SK-N-SH treated with all-trans-retinoic acid at 6 μM for 48 hours (cell line): ENCODE results near the gene GAREM1.

Source experiments
- ARNTL ChIP-seq: fragments of 450-650 bp; formaldehyde crosslinking; IDR thresholded peaks from 2 replicates; pipeline ENCODE4 v1.5.0; 2020; ENCODE audit warnings: low read depth, mild to moderate bottlenecking, moderate library complexity, borderline replicate concordance
- CSDC2 ChIP-seq: fragments of 250-450 bp; sonication (Bioruptor Pico); IDR thresholded peaks from 2 replicates; pipeline ENCODE4 v1.5.0; 2020; ENCODE audit warnings: mild to moderate bottlenecking, moderate library complexity
- ESRRG ChIP-seq: fragments of 250-450 bp; sonication (Bioruptor Pico); IDR thresholded peaks from 2 replicates; pipeline ENCODE4 v1.6.1; 2021; ENCODE audit warnings: mild to moderate bottlenecking
- TOX ChIP-seq: fragments of 250-450 bp; sonication (Bioruptor Pico); IDR thresholded peaks from 2 replicates; pipeline ENCODE4 v1.8.0; 2021; ENCODE audit warnings: mild to moderate bottlenecking, moderate library complexity, borderline replicate concordance
- ZFP30 ChIP-seq: fragments of 450-650 bp; formaldehyde crosslinking; IDR thresholded peaks from 2 replicates; pipeline ENCODE4 v1.5.0; 2022; ENCODE audit warnings: mild to moderate bottlenecking, moderate library complexity
- TF ChIP-seq, protein P1 (sequence below): fragments of 250-450 bp; sonication (Bioruptor Pico); IDR thresholded peaks from 2 replicates; pipeline ENCODE4 v1.5.1; 2020; ENCODE audit warnings: low read depth, mild to moderate bottlenecking, moderate library complexity
- TF ChIP-seq, protein P2 (sequence below): fragments of 250-450 bp; sonication (Bioruptor Pico); IDR thresholded peaks from 2 replicates; pipeline ENCODE4 v1.8.0; 2020; ENCODE audit warnings: mild to moderate bottlenecking, moderate library complexity, borderline replicate concordance

DNA sequence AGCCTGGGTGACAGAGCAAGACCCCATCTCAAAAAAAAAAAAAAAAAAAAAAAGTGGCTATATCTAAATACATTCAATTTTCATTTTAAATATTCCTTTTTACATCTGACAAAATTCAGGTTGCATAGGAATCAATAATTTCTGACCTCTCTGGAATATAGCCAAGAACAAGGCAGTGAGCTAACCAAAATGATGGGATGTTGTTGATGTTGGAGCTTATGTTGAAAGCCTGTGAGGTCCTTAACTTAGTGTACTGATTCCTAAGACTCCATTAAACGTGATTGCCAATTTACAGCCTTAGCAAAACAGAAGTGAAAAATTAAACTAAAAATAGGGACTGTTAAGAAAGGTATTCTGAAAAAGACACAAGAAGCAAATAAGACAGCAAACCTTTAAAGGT, 171.2 kb downstream of the GAREM1 start:
- TF ChIP-seq, protein P1, sequence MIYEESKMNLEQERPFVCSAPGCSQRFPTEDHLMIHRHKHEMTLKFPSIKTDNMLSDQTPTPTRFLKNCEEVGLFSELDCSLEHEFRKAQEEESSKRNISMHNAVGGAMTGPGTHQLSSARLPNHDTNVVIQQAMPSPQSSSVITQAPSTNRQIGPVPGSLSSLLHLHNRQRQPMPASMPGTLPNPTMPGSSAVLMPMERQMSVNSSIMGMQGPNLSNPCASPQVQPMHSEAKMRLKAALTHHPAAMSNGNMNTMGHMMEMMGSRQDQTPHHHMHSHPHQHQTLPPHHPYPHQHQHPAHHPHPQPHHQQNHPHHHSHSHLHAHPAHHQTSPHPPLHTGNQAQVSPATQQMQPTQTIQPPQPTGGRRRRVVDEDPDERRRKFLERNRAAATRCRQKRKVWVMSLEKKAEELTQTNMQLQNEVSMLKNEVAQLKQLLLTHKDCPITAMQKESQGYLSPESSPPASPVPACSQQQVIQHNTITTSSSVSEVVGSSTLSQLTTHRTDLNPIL (CRISPR knock-in tag), result no peak
- TF ChIP-seq TOX (CRISPR knock-in tag), result no peak
- no peak for TF ChIP-seq ZFP30 (CRISPR knock-in tag)
- TF ChIP-seq ARNTL (CRISPR knock-in tag), result no peak
- TF ChIP-seq ESRRG (CRISPR knock-in tag), result no peak
- TF ChIP-seq, protein P2, sequence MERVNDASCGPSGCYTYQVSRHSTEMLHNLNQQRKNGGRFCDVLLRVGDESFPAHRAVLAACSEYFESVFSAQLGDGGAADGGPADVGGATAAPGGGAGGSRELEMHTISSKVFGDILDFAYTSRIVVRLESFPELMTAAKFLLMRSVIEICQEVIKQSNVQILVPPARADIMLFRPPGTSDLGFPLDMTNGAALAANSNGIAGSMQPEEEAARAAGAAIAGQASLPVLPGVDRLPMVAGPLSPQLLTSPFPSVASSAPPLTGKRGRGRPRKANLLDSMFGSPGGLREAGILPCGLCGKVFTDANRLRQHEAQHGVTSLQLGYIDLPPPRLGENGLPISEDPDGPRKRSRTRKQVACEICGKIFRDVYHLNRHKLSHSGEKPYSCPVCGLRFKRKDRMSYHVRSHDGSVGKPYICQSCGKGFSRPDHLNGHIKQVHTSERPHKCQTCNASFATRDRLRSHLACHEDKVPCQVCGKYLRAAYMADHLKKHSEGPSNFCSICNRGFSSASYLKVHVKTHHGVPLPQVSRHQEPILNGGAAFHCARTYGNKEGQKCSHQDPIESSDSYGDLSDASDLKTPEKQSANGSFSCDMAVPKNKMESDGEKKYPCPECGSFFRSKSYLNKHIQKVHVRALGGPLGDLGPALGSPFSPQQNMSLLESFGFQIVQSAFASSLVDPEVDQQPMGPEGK (CRISPR knock-in tag), result no peak
- TF ChIP-seq CSDC2 (CRISPR knock-in tag), result no peak
